BLaER1 treated with 17β-estradiol and CSF1 and Interleukin-3, amounts not matched to agents 10 nM and 100 nM (cell line): ENCODE data around the gene ANKS1A.
"Not testable (repeated sequence)": the region's sequence is repeated elsewhere in the genome, so short reads cannot be mapped to it uniquely, and the experiment has no call there.

Source experiments
- H3K27ac ChIP-seq, 11 experiments: shearing (Covaris generic); formaldehyde crosslinking; 2 replicates each; pipeline ENCODE4 v1.8.1; 2022
- H3K27me3 ChIP-seq, 11 experiments: shearing (Covaris generic); formaldehyde crosslinking; 2 replicates each; pipeline ENCODE4 v1.8.1; 2022
- H3K36me3 ChIP-seq, 11 experiments: shearing (Covaris generic); formaldehyde crosslinking; 2 replicates each; pipeline ENCODE4 v1.8.1; 2022
- H3K4me1 ChIP-seq, 10 experiments: shearing (Covaris generic); formaldehyde crosslinking; 2 replicates each; pipeline ENCODE4 v1.8.1; 2022
- H3K4me2 ChIP-seq, 11 experiments: shearing (Covaris generic); formaldehyde crosslinking; 2 replicates each; pipeline ENCODE4 v1.8.1; 2022
- H3K4me3 ChIP-seq, 10 experiments: shearing (Covaris generic); formaldehyde crosslinking; 2 replicates each; pipeline ENCODE4 v1.8.1; 2022
- H3K9ac ChIP-seq, 11 experiments: shearing (Covaris generic); formaldehyde crosslinking; 2 replicates each; pipeline ENCODE4 v1.8.1; 2022
- H3K9me3 ChIP-seq, 11 experiments: shearing (Covaris generic); formaldehyde crosslinking; replicated peaks in 1 of 11; 2 replicates each; pipeline ENCODE4 v1.8.1; 2022
- H4K20me1 ChIP-seq, 11 experiments: shearing (Covaris generic); formaldehyde crosslinking; 2 replicates each; pipeline ENCODE4 v1.8.1; 2022
- Cebpa-rat ChIP-seq, 11 experiments: shearing (Covaris generic); IDR thresholded peaks; 2 replicates each; pipeline ENCODE4 v1.8.1; 2022

Gene ANKS1A

GRCh38 chr6:35136185-35136584, 247.1 kb downstream of the ANKS1A start:
- H3K4me3 ChIP-seq, result no peak overlapping the region
- H3K4me2 ChIP-seq, result peak overlapping the region in 7 of 11 experiments; percentile 6 to 72 (median 26); a peak in 10 of 22 replicates
- 0 out of 22 replicates have a peak, but pooled peaks cover 0 to under 1% (median 0%) of the 10 kb centered on the region in 11 experiments for H3K9me3 ChIP-seq
- H3K27ac ChIP-seq, result no peak overlapping the region
- no peak for TF ChIP-seq Cebpa-rat (IDR thresholded peaks at IDR 0.05)
- H4K20me1 ChIP-seq, result no peaks in the 10 kb centered on the region
- peaks cover 12 to 33% (median 20%) of the 10 kb centered on the region in 10 experiments for H3K4me1 ChIP-seq
- no peak overlapping the region for H3K9ac ChIP-seq
- no peaks in the 10 kb centered on the region for H3K36me3 ChIP-seq
- H3K27me3 ChIP-seq, result no peaks in the 10 kb centered on the region

- H3K27me3 ChIP-seq, H3K4me3 ChIP-seq, H3K36me3 ChIP-seq, H4K20me1 ChIP-seq, H3K27ac ChIP-seq, H3K9ac ChIP-seq, H3K9me3 ChIP-seq: not testable (repeated sequence)
- peaks cover 29 to 52% (median 40%) of the 10 kb centered on the region in 10 experiments for H3K4me1 ChIP-seq
- H3K4me2 ChIP-seq, result peak overlapping the region in 6 of 11 experiments; percentile 10 to 77 (median 28); a peak in 6 of 22 replicates
Measured at GRCh38 chr6:35138191-35138590, 249.1 kb downstream of the ANKS1A start.

- Histone ChIP-seq H3K27me3 (no peaks in the 10 kb centered on the region), H3K36me3 (no peaks in the 10 kb centered on the region), H3K4me1 (peaks cover 29 to 63% (median 43%) of the 10 kb centered on the region in 10 experiments), H3K9ac (no peak overlapping the region), H4K20me1 (no peaks in the 10 kb centered on the region), H3K9me3 (0 out of 22 replicates have a peak, but pooled peaks cover 0 to 4% (median 0%) of the 10 kb centered on the region in 11 experiments), H3K4me3 (no peak overlapping the region), H3K27ac (no peak overlapping the region), H3K4me2 (no peak overlapping the region)
- TF ChIP-seq Cebpa-rat (IDR thresholded peaks at IDR 0.05), result no peak
Measured at GRCh38 chr6:35139470-35139869, 250.4 kb downstream of the ANKS1A start.

GRCh38 chr6:35139924-35140638, 251.0 kb downstream of the ANKS1A start:
- H3K36me3 ChIP-seq, result no peaks in the 10 kb centered on the region
- peak overlapping the region in 4 of 10 experiments; percentile 13 to 43 (median 26); a peak in 3 of 20 replicates for H3K4me3 ChIP-seq
- no peak for TF ChIP-seq Cebpa-rat (IDR thresholded peaks at IDR 0.05)
- H3K27ac ChIP-seq, result peak overlapping the region in 10 of 11 experiments; percentile 35 to 80 (median 74); a peak in 19 of 22 replicates
- peaks cover 29 to 64% (median 43%) of the 10 kb centered on the region in 10 experiments for H3K4me1 ChIP-seq
- H3K27me3 ChIP-seq, result no peaks in the 10 kb centered on the region
- 0 out of 22 replicates have a peak, but pooled peaks cover 0 to 4% (median 0%) of the 10 kb centered on the region in 11 experiments for H3K9me3 ChIP-seq
- peak overlapping the region; percentile 43 to 77 (median 69); a peak in 19 of 22 replicates for H3K9ac ChIP-seq
- no peaks in the 10 kb centered on the region for H4K20me1 ChIP-seq
- H3K4me2 ChIP-seq, result peak overlapping the region; percentile 65 to 91 (median 85)

GRCh38 chr6:35140639-35141006, 251.6 kb downstream of the ANKS1A start:
- H3K36me3 ChIP-seq, result no peaks in the 10 kb centered on the region
- no peaks in the 10 kb centered on the region for H3K27me3 ChIP-seq
- peak overlapping the region; percentile 43 to 77 (median 69); a peak in 20 of 22 replicates for H3K9ac ChIP-seq
- H3K9me3 ChIP-seq, result 0 out of 22 replicates have a peak, but pooled peaks cover 0 to 4% (median 0%) of the 10 kb centered on the region in 11 experiments
- peak overlapping the region in 8 of 10 experiments; percentile 13 to 50 (median 28); a peak in 7 of 20 replicates for H3K4me3 ChIP-seq
- no peak for TF ChIP-seq Cebpa-rat (IDR thresholded peaks at IDR 0.05)
- H3K27ac ChIP-seq, result peak overlapping the region in 10 of 11 experiments; percentile 35 to 80 (median 74); a peak in 19 of 22 replicates
- H4K20me1 ChIP-seq, result no peaks in the 10 kb centered on the region
- H3K4me1 ChIP-seq, result peaks cover 29 to 63% (median 43%) of the 10 kb centered on the region in 10 experiments
- peak overlapping the region; percentile 65 to 91 (median 85) for H3K4me2 ChIP-seq
